HL-60 (cell line): ENCODE measurements around the gene BRD3.

Experiments used
- DNase-seq, 2 experiments: peaks; one replicate each; pipeline ENCODE4 v3.0.0-alpha.2; 2010 to 2020; ENCODE audit warnings: low read depth in 1 of 2, low spot score in 1 of 2
- H3K27ac ChIP-seq: fragments of 250-450 bp; sonication (Bioruptor Pico); replicated peaks from 2 replicates; pipeline ENCODE4 v1.5.1; 2020; ENCODE audit warnings: mild to moderate bottlenecking, moderate library complexity
- H3K27me3 ChIP-seq: fragments of 250-450 bp; sonication (Bioruptor Pico); 2 replicates; pipeline ENCODE4 v1.5.1; 2021; ENCODE audit warnings: mild to moderate bottlenecking, moderate library complexity; ENCODE audit not compliant: insufficient read depth, poor library complexity, severe bottlenecking
- H3K4me3 ChIP-seq: replicated peaks from 2 replicates; pipeline ENCODE4 v1.5.1; 2011; ENCODE audit warnings: mild to moderate bottlenecking, control low read depth, low read length; ENCODE audit not compliant: insufficient read depth
- GABPA ChIP-seq: IDR thresholded peaks from 2 replicates; pipeline ENCODE4 v1.6.1; 2012; ENCODE audit warnings: low read depth
- POLR2AphosphoS5 ChIP-seq: IDR thresholded peaks from 2 replicates; pipeline ENCODE4 v1.6.1; 2012; ENCODE audit warnings: low read depth
- SPI1 ChIP-seq: IDR thresholded peaks from 2 replicates; pipeline ENCODE4 v1.6.1; 2012; ENCODE audit warnings: low read depth, mild to moderate bottlenecking, borderline replicate concordance
- TF ChIP-seq, protein P1 (sequence below): IDR thresholded peaks from one replicate; pipeline ENCODE4 v1.5.1; 2011; ENCODE audit warnings: low read length, control low read depth, inconsistent platforms; ENCODE audit not compliant: insufficient read depth
- TF ChIP-seq, protein P2 (sequence below): IDR thresholded peaks from 2 replicates; pipeline ENCODE4 v1.6.1; 2012; ENCODE audit warnings: low read depth; ENCODE audit not compliant: insufficient replicate concordance

BRD3 gene

DNA sequence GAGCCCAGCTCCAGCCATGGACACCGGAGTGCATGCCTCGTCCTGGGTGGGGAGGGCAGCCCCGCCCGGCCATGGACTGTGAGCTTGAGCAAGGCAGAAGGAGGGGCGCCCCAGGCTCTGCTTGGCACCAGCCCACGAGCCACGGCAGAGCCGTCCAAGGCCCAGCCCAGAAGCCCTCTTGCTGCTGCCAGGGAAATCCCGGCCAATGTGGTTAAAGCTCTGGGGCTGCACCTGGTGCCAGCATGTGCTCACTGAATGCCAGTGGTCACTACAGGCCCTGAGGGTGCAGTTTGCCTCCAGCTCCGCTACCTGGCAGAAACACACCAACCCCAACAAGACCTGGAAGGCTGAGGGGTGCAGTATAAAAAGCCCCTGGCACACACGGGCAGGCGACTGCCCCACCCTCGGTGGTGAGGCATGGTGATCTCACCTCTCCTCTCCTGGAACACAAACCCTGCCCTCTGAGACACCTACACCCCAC, 11.8 kb downstream of the BRD3 start:
- Histone ChIP-seq H3K4me3 (no peak overlapping the region), H3K27ac (no peak overlapping the region), H3K27me3 (no peaks in the 10 kb centered on the region)
- DNase-seq, result no peak
- TF ChIP-seq, protein P1, sequence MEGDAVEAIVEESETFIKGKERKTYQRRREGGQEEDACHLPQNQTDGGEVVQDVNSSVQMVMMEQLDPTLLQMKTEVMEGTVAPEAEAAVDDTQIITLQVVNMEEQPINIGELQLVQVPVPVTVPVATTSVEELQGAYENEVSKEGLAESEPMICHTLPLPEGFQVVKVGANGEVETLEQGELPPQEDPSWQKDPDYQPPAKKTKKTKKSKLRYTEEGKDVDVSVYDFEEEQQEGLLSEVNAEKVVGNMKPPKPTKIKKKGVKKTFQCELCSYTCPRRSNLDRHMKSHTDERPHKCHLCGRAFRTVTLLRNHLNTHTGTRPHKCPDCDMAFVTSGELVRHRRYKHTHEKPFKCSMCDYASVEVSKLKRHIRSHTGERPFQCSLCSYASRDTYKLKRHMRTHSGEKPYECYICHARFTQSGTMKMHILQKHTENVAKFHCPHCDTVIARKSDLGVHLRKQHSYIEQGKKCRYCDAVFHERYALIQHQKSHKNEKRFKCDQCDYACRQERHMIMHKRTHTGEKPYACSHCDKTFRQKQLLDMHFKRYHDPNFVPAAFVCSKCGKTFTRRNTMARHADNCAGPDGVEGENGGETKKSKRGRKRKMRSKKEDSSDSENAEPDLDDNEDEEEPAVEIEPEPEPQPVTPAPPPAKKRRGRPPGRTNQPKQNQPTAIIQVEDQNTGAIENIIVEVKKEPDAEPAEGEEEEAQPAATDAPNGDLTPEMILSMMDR, result no peak
- TF ChIP-seq POLR2AphosphoS5 (no peak), SPI1 (no peak), GABPA (no peak)
- TF ChIP-seq, protein P2, sequence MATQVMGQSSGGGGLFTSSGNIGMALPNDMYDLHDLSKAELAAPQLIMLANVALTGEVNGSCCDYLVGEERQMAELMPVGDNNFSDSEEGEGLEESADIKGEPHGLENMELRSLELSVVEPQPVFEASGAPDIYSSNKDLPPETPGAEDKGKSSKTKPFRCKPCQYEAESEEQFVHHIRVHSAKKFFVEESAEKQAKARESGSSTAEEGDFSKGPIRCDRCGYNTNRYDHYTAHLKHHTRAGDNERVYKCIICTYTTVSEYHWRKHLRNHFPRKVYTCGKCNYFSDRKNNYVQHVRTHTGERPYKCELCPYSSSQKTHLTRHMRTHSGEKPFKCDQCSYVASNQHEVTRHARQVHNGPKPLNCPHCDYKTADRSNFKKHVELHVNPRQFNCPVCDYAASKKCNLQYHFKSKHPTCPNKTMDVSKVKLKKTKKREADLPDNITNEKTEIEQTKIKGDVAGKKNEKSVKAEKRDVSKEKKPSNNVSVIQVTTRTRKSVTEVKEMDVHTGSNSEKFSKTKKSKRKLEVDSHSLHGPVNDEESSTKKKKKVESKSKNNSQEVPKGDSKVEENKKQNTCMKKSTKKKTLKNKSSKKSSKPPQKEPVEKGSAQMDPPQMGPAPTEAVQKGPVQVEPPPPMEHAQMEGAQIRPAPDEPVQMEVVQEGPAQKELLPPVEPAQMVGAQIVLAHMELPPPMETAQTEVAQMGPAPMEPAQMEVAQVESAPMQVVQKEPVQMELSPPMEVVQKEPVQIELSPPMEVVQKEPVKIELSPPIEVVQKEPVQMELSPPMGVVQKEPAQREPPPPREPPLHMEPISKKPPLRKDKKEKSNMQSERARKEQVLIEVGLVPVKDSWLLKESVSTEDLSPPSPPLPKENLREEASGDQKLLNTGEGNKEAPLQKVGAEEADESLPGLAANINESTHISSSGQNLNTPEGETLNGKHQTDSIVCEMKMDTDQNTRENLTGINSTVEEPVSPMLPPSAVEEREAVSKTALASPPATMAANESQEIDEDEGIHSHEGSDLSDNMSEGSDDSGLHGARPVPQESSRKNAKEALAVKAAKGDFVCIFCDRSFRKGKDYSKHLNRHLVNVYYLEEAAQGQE, result no peak

DNA sequence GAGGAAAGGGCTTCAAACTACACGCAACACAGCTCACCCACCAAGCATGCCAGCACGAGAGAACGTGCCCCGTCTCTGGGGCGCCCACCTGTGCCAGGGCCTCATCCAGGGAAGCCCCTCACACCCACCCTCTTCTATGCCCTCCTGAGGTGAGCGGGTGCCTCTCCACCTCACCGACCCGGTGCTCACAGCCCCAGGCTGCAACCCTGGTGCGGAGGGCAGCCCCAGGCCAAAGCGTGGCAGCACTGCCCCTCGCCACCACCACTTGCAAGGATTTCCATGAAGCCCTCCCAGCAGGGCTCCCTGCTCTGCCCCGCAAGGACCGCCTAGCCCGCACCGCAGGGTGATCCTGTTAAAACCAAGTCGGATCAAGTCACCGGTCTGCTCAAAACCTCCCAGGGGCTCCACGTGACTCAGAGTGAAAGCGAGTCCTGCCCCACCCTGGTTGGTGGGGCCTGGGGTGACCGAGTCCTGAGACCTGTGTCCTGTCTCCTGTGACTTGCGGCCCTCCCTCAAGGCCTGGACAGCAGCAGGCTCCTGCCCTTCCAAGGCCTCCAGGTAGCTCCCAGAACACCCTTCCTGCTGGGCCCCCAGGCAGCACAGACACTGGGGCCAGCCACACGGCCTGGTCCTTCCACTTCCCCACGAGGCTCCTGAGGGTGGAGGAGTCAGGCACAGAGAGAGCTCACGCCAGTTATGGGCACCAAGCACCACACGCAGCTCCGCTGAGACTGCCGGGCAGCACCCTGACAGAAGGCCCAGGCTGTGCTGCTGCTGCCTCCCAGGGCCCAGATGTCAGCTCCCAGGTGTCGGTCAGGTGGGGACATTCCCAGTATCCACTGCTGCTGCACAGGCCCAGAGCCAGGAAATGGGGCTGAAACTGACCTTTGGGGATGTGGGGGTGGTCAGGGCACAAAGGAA, 12.7 kb downstream of the BRD3 start:
- TF ChIP-seq, protein P1, result no peak
- no peak for DNase-seq
- no peak overlapping the region for H3K27ac ChIP-seq
- no peaks in the 10 kb centered on the region for H3K27me3 ChIP-seq
- no peak overlapping the region for H3K4me3 ChIP-seq

DNA sequence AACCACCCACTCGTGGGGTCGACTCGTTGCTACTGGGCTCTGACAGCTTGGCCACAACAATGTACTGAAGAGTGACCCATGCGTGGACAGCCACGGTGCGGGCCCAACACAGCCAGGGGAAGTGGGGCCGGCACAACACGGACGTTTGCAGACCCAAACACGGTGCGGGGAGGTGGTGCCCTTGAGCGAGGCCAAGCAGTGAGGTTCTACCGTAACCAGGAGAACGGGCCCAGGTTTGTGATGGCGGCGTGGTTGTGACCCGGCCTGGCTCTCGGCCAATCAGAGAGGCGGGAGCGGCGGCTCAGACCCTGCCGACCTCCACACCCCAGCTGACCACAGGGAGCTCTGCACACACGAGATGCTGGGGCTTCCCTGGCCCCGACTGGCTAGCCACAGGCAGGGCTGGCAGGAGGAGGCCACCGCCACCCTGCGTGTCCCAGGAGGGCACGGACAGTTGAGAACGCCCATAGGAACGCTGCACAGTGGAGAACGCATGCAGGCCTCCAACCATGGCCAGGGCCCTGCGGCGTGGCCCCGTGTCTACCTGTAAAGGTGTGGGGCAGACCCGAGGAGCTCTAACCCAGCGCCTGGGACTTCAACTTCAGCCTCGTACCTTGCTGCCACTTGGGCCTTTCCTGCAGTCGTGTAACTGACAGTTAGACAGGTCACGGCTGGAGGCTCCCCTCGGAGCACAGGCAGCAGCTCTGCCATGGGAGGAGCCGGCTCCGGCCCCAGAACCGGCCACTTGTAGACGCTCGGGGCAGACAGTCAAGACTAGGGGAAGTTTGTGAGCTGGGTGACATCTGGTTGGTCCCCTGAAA, 13.7 kb downstream of the BRD3 start:
- Histone ChIP-seq H3K4me3 (no peak overlapping the region), H3K27ac (no peak overlapping the region), H3K27me3 (no peaks in the 10 kb centered on the region)
- DNase-seq, result no peak
- TF ChIP-seq, protein P2, result no peak
- no peak for TF ChIP-seq POLR2AphosphoS5
- TF ChIP-seq, protein P1, result no peak
- TF ChIP-seq GABPA, result no peak
- TF ChIP-seq SPI1, result no peak
